Loucy (cell line): ENCODE results near the gene H1-8.

Source experiments
- H2AFZ ChIP-seq: fragments of 200-600 bp; sonication (generic); 2 replicates; pipeline ENCODE4 v1.6.0; 2016; ENCODE audit warnings: antibody characterized with exemption, mild to moderate bottlenecking, low read length, moderate library complexity
- H3F3A ChIP-seq: fragments of 200-600 bp; 2 replicates; pipeline ENCODE4 v1.6.0; 2016; ENCODE audit warnings: antibody characterized with exemption, low read depth, mild to moderate bottlenecking
- H3K27me3 ChIP-seq: fragments of 200-600 bp; sonication (generic); 2 replicates; pipeline ENCODE4 v1.6.1; 2014; ENCODE audit warnings: low read length, mild to moderate bottlenecking; ENCODE audit not compliant: insufficient read depth, poor library complexity, severe bottlenecking
- H3K36me3 ChIP-seq: fragments of 200-600 bp; sonication (generic); 2 replicates; pipeline ENCODE4 v1.6.1; 2016; ENCODE audit warnings: low read length; ENCODE audit not compliant: insufficient read depth
- H3K4me1 ChIP-seq: fragments of 200-600 bp; sonication (generic); 2 replicates; pipeline ENCODE4 v1.5.1; 2014; ENCODE audit warnings: low read length, mild to moderate bottlenecking; ENCODE audit not compliant: insufficient read depth, poor library complexity, severe bottlenecking
- H3K4me2 ChIP-seq: fragments of 200-600 bp; sonication (generic); 2 replicates; pipeline ENCODE4 v1.6.0; 2014; ENCODE audit warnings: antibody characterized with exemption, low read length, low read depth, mild to moderate bottlenecking; ENCODE audit not compliant: poor library complexity, severe bottlenecking
- H3K4me3 ChIP-seq: fragments of 200-600 bp; sonication (generic); 2 replicates; pipeline ENCODE4 v1.5.1; 2014; ENCODE audit warnings: low read length, mild to moderate bottlenecking, mixed read lengths; ENCODE audit not compliant: poor library complexity, severe bottlenecking
- H3K79me2 ChIP-seq: fragments of 200-600 bp; sonication (generic); 2 replicates; pipeline ENCODE4 v1.6.1; 2014; ENCODE audit warnings: low read length; ENCODE audit not compliant: insufficient read depth
- H3K9ac ChIP-seq: fragments of 200-600 bp; sonication (generic); 2 replicates; pipeline ENCODE4 v1.6.0; 2014; ENCODE audit warnings: mild to moderate bottlenecking, low read depth, low read length, moderate library complexity; ENCODE audit not compliant: poor library complexity, severe bottlenecking
- H3K9me2 ChIP-seq: fragments of 200-600 bp; sonication (generic); replicated peaks from 2 replicates; pipeline ENCODE4 v1.6.1; 2016; ENCODE audit warnings: low read depth, low read length, mixed read lengths
- H3K9me3 ChIP-seq: fragments of 200-600 bp; sonication (generic); 2 replicates; pipeline ENCODE4 v1.6.1; 2014; ENCODE audit warnings: mild to moderate bottlenecking, antibody characterized with exemption, low read length, low read depth; ENCODE audit not compliant: insufficient read depth
- H4K20me1 ChIP-seq: fragments of 200-600 bp; sonication (generic); 2 replicates; pipeline ENCODE4 v1.6.0; 2014; ENCODE audit warnings: antibody characterized with exemption, low read length, mild to moderate bottlenecking; ENCODE audit not compliant: insufficient read depth, poor library complexity, severe bottlenecking
- CTCF ChIP-seq: fragments of 200-600 bp; sonication (generic); conservative IDR thresholded peaks from 2 replicates; pipeline ENCODE4 v1.5.1; 2014; ENCODE audit warnings: mild to moderate bottlenecking, antibody characterized with exemption, low read length
- EZH2phosphoT487 ChIP-seq: fragments of 200-600 bp; IDR thresholded peaks from 2 replicates; pipeline ENCODE4 v1.6.1; 2018; ENCODE audit warnings: antibody characterized with exemption, mild to moderate bottlenecking, moderate library complexity, borderline replicate concordance

Gene H1-8

GRCh38 chr3:129572603-129573002 lies 29.6 kb downstream of the H1-8 start:
- no peak overlapping the region for H3K9ac ChIP-seq
- H2AFZ ChIP-seq: no peak overlapping the region
- H3K4me1 ChIP-seq: peaks cover 15% of the 10 kb centered on the region
- H3K36me3 ChIP-seq: peaks cover 52% of the 10 kb centered on the region; the same call in 1 of the 2 replicates
- no peak overlapping the region for H3K4me3 ChIP-seq
- TF ChIP-seq CTCF (no peak), EZH2phosphoT487 (no peak)
- H3K9me2 ChIP-seq: no peaks in the 10 kb centered on the region
- no peaks in the 10 kb centered on the region for H3F3A ChIP-seq
- no peaks in the 10 kb centered on the region for H3K27me3 ChIP-seq
- no peaks in the 10 kb centered on the region for H3K9me3 ChIP-seq
- no peaks in the 10 kb centered on the region for H3K79me2 ChIP-seq
- H3K4me2 ChIP-seq: no peak overlapping the region
- H4K20me1 ChIP-seq: no peaks in the 10 kb centered on the region

- Histone ChIP-seq H3K27me3 (no peaks in the 10 kb centered on the region), H3K9ac (no peak overlapping the region), H3K4me1 (peaks cover 24% of the 10 kb centered on the region), H2AFZ (no peak overlapping the region), H3K9me2 (no peaks in the 10 kb centered on the region), H3K4me3 (no peak overlapping the region), H3F3A (no peaks in the 10 kb centered on the region), H4K20me1 (no peaks in the 10 kb centered on the region), H3K4me2 (no peak overlapping the region), H3K9me3 (no peaks in the 10 kb centered on the region), H3K36me3 (peaks cover 55% of the 10 kb centered on the region; the same call in 1 of the 2 replicates), H3K79me2 (no peaks in the 10 kb centered on the region)
- no peak for TF ChIP-seq EZH2phosphoT487
- no peak for TF ChIP-seq CTCF
Observed at GRCh38 chr3:129573493-129573892, 30.5 kb downstream of the H1-8 start.

GRCh38 chr3:129574206-129574605 lies 31.2 kb downstream of the H1-8 start:
- Histone ChIP-seq H3K4me1 (peaks cover 31% of the 10 kb centered on the region), H3F3A (no peaks in the 10 kb centered on the region), H4K20me1 (no peaks in the 10 kb centered on the region), H3K4me3 (no peak overlapping the region), H3K9me2 (no peaks in the 10 kb centered on the region), H3K36me3 (peaks cover 55% of the 10 kb centered on the region; the same call in 1 of the 2 replicates), H3K4me2 (no peak overlapping the region), H2AFZ (no peak overlapping the region), H3K79me2 (no peaks in the 10 kb centered on the region), H3K9ac (no peak overlapping the region), H3K27me3 (no peaks in the 10 kb centered on the region), H3K9me3 (no peaks in the 10 kb centered on the region)
- TF ChIP-seq CTCF: no peak
- no peak for TF ChIP-seq EZH2phosphoT487
